ENCODE data around the gene CRYZL1.

DNA sequence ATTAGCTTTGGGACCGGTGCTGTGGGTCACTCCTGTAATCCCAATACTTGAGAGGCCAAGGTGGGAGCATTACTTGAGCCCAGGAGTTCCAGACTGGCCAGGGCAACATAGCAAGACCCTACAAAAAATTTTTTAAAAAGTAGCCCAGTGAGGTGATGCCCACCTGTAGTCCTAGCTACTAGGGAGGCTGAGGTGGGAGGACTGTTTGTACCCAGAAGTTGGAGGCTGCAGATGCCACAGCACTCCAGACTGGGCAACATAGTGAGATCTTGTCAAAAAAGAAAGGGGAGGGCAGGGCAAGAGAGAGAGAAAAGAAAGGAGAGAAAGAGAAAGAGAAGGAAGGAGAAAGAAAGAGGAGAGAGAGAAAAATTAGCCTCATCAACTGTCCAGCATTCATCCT is 7.0 kb upstream of the CRYZL1 start:
- TF ChIP-seq, protein P1, sequence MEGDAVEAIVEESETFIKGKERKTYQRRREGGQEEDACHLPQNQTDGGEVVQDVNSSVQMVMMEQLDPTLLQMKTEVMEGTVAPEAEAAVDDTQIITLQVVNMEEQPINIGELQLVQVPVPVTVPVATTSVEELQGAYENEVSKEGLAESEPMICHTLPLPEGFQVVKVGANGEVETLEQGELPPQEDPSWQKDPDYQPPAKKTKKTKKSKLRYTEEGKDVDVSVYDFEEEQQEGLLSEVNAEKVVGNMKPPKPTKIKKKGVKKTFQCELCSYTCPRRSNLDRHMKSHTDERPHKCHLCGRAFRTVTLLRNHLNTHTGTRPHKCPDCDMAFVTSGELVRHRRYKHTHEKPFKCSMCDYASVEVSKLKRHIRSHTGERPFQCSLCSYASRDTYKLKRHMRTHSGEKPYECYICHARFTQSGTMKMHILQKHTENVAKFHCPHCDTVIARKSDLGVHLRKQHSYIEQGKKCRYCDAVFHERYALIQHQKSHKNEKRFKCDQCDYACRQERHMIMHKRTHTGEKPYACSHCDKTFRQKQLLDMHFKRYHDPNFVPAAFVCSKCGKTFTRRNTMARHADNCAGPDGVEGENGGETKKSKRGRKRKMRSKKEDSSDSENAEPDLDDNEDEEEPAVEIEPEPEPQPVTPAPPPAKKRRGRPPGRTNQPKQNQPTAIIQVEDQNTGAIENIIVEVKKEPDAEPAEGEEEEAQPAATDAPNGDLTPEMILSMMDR (IDR thresholded peaks at IDR 0.05 in 4 of 5, conservative IDR thresholded peaks at IDR 0.05 in 1 of 5), result no peak
- TF ChIP-seq POLR2A (IDR thresholded peaks at IDR 0.05), result no peak
